Measurements from ENCODE around the gene SLC29A3.

The SLC29A3 gene

DNA sequence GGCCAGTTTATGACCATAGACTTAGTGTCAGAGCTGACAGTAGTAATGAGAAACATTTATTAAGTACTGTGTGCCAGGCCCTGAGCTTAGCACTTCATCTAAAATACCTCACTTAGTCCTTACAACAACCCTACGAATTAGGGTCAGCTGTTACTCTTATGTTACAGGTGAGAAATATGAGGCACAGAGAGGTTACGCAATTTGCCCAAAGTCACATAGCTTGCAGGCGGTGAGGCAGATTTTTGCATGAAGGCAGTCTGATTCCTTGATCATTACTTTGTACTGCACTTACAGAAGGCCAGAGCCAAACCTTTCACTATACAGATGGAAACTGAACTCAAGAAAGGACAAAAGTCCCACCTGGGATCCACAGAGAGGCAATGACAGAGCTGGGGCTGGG is 87.8 kb downstream of the SLC29A3 start:
- POLR2A ChIA-PET: no interaction called here
- H3K4me3 ChIP-seq (ENCODE audit: low read depth, low read length): no peak overlapping the region
- TF ChIP-seq, protein P1, sequence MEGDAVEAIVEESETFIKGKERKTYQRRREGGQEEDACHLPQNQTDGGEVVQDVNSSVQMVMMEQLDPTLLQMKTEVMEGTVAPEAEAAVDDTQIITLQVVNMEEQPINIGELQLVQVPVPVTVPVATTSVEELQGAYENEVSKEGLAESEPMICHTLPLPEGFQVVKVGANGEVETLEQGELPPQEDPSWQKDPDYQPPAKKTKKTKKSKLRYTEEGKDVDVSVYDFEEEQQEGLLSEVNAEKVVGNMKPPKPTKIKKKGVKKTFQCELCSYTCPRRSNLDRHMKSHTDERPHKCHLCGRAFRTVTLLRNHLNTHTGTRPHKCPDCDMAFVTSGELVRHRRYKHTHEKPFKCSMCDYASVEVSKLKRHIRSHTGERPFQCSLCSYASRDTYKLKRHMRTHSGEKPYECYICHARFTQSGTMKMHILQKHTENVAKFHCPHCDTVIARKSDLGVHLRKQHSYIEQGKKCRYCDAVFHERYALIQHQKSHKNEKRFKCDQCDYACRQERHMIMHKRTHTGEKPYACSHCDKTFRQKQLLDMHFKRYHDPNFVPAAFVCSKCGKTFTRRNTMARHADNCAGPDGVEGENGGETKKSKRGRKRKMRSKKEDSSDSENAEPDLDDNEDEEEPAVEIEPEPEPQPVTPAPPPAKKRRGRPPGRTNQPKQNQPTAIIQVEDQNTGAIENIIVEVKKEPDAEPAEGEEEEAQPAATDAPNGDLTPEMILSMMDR (IDR thresholded peaks at IDR 0.05; ENCODE audit: insufficient read depth, low read length, missing control alignments): no peak
- CTCF ChIA-PET: interaction anchor here (0.5 kb wide), 1 partner anchor 23 kb away, joined by 3 read pairs; no protein-coding TSS in a partner anchor
- DNase-seq (ENCODE audit: low read depth, low spot score): no peak

DNA sequence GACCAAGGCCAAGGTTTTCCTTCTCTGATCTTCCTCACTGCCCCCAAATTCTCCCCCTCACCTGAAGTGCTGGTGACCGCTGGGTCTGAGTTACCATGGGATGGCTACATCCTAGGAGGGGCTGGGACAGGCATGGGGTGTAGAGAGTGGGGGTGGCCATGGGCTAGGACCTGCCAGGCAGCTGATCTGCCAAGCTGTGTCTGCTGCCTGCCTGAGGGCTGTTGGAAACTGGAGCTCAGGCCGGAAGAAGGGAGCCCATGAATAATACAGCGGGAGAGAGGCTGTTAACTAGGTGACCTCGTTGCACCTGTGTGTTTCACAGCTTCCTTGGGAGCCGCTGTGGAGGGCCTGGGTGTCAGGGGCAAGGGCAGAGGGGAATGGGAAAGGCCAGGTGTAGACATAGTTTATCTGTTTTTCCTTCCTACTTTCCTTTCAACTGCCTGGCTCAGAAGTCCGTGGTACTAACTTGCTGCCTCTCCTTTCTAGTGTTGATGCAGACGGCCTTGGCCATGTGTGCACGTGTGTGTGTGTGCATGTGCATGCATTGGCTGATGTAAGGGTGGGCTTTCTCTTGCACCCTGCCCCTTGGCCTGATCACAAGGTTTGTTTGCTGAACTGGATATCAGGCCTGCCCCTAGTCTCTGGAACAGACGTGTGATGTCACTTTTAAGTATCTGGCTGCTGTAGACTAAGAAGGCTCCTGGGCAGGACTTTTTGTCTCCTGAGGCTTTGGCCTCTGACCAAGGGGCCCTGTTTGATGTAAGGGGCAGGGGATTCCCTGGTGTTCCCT is 89.6 kb downstream of the SLC29A3 start:
- CTCF ChIA-PET: no interaction called here
- TF ChIP-seq, protein P1 (IDR thresholded peaks at IDR 0.05; ENCODE audit: insufficient read depth, low read length, missing control alignments): no peak
- DNase-seq (ENCODE audit: low read depth, low spot score): no peak
- no peak overlapping the region for H3K4me3 ChIP-seq (ENCODE audit: low read depth, low read length)
- POLR2A ChIA-PET: no interaction called here

DNA sequence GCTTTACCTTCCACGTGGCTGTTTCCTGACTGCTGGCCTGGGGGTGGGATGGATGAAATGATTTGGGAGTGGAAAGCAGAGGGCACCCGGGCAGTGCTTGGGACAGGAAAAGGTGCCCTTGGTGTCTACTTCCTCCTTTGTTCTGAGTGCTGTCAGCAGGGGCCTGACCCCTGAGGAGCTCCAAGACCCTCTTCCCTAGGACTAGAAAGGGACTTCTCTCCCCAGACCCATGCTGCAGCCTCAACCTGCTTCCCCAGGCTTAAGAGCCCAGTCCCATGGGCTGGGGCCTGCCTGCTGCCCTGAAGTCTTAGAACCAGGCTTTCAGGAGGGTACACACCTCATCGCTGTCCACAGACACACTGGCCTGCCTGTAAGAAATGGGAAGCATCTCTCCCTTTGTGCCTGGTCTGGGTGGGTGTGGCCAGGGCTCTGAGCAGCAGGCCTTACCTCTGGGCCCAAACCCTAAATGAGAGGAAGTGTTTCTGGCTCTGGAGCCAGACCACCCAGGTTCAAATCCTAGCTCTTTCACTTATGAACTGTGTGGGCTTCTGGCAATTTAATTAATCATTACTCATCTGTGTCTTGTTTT is 90.6 kb downstream of the SLC29A3 start:
- POLR2A ChIA-PET: no interaction called here
- TF ChIP-seq, protein P1 (IDR thresholded peaks at IDR 0.05; ENCODE audit: insufficient read depth, low read length, missing control alignments): no peak
- CTCF ChIA-PET: interaction anchor here (1.0 to 1.2 kb wide), 2 partner anchors 23 to 25 kb away, joined by 3 read pairs; no protein-coding TSS in a partner anchor
- DNase-seq (ENCODE audit: low read depth, low spot score): no peak
- no peak overlapping the region for H3K4me3 ChIP-seq (ENCODE audit: low read depth, low read length)

Measured in AG04449 (cell line).